Panc1 (cell line): Measurements from ENCODE around the gene FRMD8.

Experiments
- POLR2AphosphoS5 ChIP-seq: IDR thresholded peaks from 2 replicates; pipeline ENCODE4 v1.6.1; 2012; ENCODE audit warnings: mild to moderate bottlenecking, low read depth, low read length, moderate library complexity
- SIN3A ChIP-seq: IDR thresholded peaks from 2 replicates; pipeline ENCODE4 v1.6.1; 2012; ENCODE audit warnings: low read depth, mild to moderate bottlenecking, low read length, moderate library complexity, borderline replicate concordance; ENCODE audit not compliant: insufficient read depth
- TCF7L2 ChIP-seq: IDR thresholded peaks from 2 replicates; pipeline ENCODE4 v1.6.1; 2011; ENCODE audit warnings: mild to moderate bottlenecking, low read depth, low read length, inconsistent platforms
- TF ChIP-seq, protein P1 (sequence below): fragments of 450-650 bp; IDR thresholded peaks from 2 replicates; pipeline ENCODE4 v1.5.1; 2017; ENCODE audit warnings: mild to moderate bottlenecking

DNA sequence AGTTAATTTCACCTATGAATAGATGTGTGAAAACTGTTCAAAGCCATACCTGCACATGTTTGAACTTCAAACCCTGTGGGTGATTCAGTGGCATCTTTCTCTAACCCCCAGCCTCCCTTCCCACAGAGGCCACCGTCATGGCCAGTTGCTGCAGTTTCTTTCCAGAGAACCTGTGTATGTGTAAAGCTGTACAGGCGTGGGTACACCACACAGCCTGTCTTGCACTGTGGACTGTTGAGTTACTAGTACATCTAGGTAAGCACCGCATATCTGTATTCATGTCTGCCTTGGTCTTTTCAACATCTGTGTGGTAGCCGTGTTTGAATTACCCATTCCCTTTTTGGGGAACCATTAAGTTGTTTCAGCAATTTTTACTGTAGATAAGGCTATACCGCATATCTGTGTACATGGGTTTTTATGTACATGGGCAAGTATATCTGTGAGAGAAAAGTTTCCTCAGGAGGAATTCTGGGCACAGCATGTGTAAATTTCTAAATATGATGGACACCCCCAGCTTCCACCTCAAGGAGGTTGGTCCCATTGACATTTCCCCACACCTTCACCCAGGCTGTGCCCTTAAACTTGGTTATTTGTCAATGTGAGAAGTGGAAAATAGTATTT lies 50.1 kb downstream of the FRMD8 start:
- TF ChIP-seq, protein P1, sequence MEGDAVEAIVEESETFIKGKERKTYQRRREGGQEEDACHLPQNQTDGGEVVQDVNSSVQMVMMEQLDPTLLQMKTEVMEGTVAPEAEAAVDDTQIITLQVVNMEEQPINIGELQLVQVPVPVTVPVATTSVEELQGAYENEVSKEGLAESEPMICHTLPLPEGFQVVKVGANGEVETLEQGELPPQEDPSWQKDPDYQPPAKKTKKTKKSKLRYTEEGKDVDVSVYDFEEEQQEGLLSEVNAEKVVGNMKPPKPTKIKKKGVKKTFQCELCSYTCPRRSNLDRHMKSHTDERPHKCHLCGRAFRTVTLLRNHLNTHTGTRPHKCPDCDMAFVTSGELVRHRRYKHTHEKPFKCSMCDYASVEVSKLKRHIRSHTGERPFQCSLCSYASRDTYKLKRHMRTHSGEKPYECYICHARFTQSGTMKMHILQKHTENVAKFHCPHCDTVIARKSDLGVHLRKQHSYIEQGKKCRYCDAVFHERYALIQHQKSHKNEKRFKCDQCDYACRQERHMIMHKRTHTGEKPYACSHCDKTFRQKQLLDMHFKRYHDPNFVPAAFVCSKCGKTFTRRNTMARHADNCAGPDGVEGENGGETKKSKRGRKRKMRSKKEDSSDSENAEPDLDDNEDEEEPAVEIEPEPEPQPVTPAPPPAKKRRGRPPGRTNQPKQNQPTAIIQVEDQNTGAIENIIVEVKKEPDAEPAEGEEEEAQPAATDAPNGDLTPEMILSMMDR = no peak
- TF ChIP-seq TCF7L2 (no peak), SIN3A (no peak), POLR2AphosphoS5 (no peak)
